Progenitor cell of endocrine pancreas (in vitro differentiated cells): ENCODE results near the gene EXD3. TPM values are rescaled to one million over a fixed set of nuclear protein-coding genes. Genes with fewer than 3 reads are reported as not detected.
"Not testable (repeated sequence)": the region's sequence is repeated elsewhere in the genome, so short reads cannot be mapped to it uniquely, and the experiment has no call there.

Experiments
- DNase-seq: peaks from one replicate; pipeline ENCODE4 v3.0.0; 2021; ENCODE audit warnings: low spot score; ENCODE audit not compliant: unreplicated experiment
- H3K27ac Mint-ChIP-seq: 2 replicates; pipeline ENCODE4 v1.8.0; 2021; ENCODE audit warnings: mild to moderate bottlenecking, moderate library complexity, mixed read lengths
- H3K27me3 Mint-ChIP-seq: 2 replicates; pipeline ENCODE4 v1.8.0; 2021; ENCODE audit warnings: mixed read lengths
- H3K36me3 Mint-ChIP-seq: 2 replicates; pipeline ENCODE4 v1.8.0; 2022; ENCODE audit warnings: mixed read lengths; ENCODE audit not compliant: insufficient read depth
- H3K4me1 Mint-ChIP-seq: 2 replicates; pipeline ENCODE4 v1.8.0; 2021; ENCODE audit warnings: low read depth, mixed read lengths
- H3K4me3 Mint-ChIP-seq: 2 replicates; pipeline ENCODE4 v1.8.0; 2021; ENCODE audit warnings: low read depth, mild to moderate bottlenecking, moderate library complexity, mixed read lengths
- H3K9me3 Mint-ChIP-seq: 2 replicates; pipeline ENCODE4 v1.8.0; 2021; ENCODE audit warnings: low read depth, mixed read lengths
- CTCF ChIP-seq: fragments of 200-600 bp; sonication (generic); IDR thresholded peaks from one replicate; pipeline ENCODE4 v1.5.0; 2021; ENCODE audit warnings: antibody characterized with exemption, mild to moderate bottlenecking; ENCODE audit not compliant: unreplicated experiment
- total RNA-seq: library from RNA; stranded (reverse); gene quantifications from 2 replicates; pipeline ENCODE4 v1.2.1, GENCODE V29; 2021

Gene EXD3
- total RNA-seq, 1 donor from 2014 or later, result 31.7 TPM

GRCh38 chr9:137387891-137388560, 34.9 kb downstream of the EXD3 start:
- no peak for TF ChIP-seq CTCF
- Mint-ChIP-seq H3K36me3 (peaks cover 6% of the 10 kb centered on the region), H3K4me3 (no peak overlapping the region), H3K27me3 (no peaks in the 10 kb centered on the region), H3K27ac (no peak overlapping the region), H3K9me3 (no peaks in the 10 kb centered on the region), H3K4me1 (peaks cover 3% of the 10 kb centered on the region)
- DNase-seq, result no peak

GRCh38 chr9:137387114-137387890, 35.7 kb downstream of the EXD3 start:
- Mint-ChIP-seq H3K4me3 (no peak overlapping the region), H3K27me3 (no peaks in the 10 kb centered on the region), H3K36me3 (peaks cover 6% of the 10 kb centered on the region), H3K9me3 (no peaks in the 10 kb centered on the region), H3K27ac (no peak overlapping the region), H3K4me1 (peaks cover 3% of the 10 kb centered on the region)
- no peak for TF ChIP-seq CTCF
- DNase-seq, result no peak

- not testable (repeated sequence) for H3K4me3 Mint-ChIP-seq, H3K9me3 Mint-ChIP-seq, H3K36me3 Mint-ChIP-seq, H3K4me1 Mint-ChIP-seq, H3K27ac Mint-ChIP-seq, DNase-seq, H3K27me3 Mint-ChIP-seq
These were observed 36.4 kb downstream of the EXD3 start for GRCh38 chr9:137386507-137387113.

- H3K9me3 Mint-ChIP-seq, result no peaks in the 10 kb centered on the region
- H3K27me3 Mint-ChIP-seq, result no peaks in the 10 kb centered on the region
- peaks cover 5% of the 10 kb centered on the region for H3K36me3 Mint-ChIP-seq
- no peak overlapping the region for H3K27ac Mint-ChIP-seq
- H3K4me1 Mint-ChIP-seq, result peaks cover 3% of the 10 kb centered on the region
- H3K4me3 Mint-ChIP-seq, result no peak overlapping the region
- no peak for DNase-seq
- TF ChIP-seq CTCF, result no peak
These were observed 37.8 kb downstream of the EXD3 start for GRCh38 chr9:137385061-137385655.

GRCh38 chr9:137383784-137384756, 38.9 kb downstream of the EXD3 start:
- no peak overlapping the region for H3K27ac Mint-ChIP-seq
- no peak overlapping the region for H3K4me3 Mint-ChIP-seq
- DNase-seq, result no peak
- no peaks in the 10 kb centered on the region for H3K27me3 Mint-ChIP-seq
- peaks cover 3% of the 10 kb centered on the region for H3K36me3 Mint-ChIP-seq
- peaks cover 3% of the 10 kb centered on the region for H3K4me1 Mint-ChIP-seq
- no peak for TF ChIP-seq CTCF
- H3K9me3 Mint-ChIP-seq, result no peaks in the 10 kb centered on the region
